Measurements from ENCODE around the gene KRTAP5-2. TPM values are rescaled to one million over a fixed set of nuclear protein-coding genes. Genes with fewer than 3 reads are reported as not detected.
"Not testable (repeated sequence)": the region's sequence is repeated elsewhere in the genome, so short reads cannot be mapped to it uniquely, and the experiment has no call there.

Gene KRTAP5-2
- total and polyA plus RNA-seq, 7 donors, result not detected

- intact Hi-C loops (cut with DNase I); H3K4me3 ChIP-seq; H3K36me3 ChIP-seq (ENCODE audit: insufficient read depth in 1 of 2, low read depth in 1 of 2); H3K4me1 ChIP-seq; DNase-seq; H3K27ac ChIP-seq; H3K9me3 ChIP-seq; ATAC-seq: not testable (repeated sequence)
- 32 to 46% (median 38%) methylated on average over 18 of the region's 18 CpGs for WGBS, 3 donors
- peaks cover 0 to 17% (median 0%) of the 10 kb centered on the region in 3 donors for H3K27me3 ChIP-seq (ENCODE audit: insufficient read depth in 3 of 3, low read length in 2 of 3)
Measured at GRCh38 chr11:1607156-1607845, 9.2 kb upstream of the KRTAP5-2 start.

DNA sequence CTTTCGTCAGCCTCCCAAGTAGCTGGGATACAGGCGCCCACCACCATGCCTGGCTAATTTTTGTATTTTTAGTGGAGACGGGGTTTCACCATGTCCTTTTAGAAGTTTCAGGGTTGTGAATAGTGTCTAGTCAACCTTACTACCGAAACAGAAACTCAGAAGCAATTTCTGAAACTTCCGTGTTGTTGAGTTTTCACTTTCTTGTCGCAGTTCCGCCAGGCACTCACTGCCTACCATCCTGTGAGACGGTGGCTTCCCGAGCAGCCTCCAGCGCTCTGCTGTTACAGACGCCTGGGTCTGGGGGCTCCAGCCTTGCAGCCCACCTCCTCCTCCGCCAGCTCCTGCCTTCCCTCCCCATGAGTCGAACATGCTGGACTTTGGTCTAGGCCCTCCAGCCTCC is 7.8 kb upstream of the KRTAP5-2 start:
- H3K9me3 ChIP-seq; H3K27ac ChIP-seq; H3K4me1 ChIP-seq; intact Hi-C loops (cut with DNase I); ATAC-seq; H3K36me3 ChIP-seq (ENCODE audit: insufficient read depth in 1 of 2, low read depth in 1 of 2); DNase-seq; H3K4me3 ChIP-seq: not testable (repeated sequence)
- peaks cover 0 to 27% (median 0%) of the 10 kb centered on the region in 3 donors for H3K27me3 ChIP-seq (ENCODE audit: insufficient read depth in 3 of 3, low read length in 2 of 3)
- 87 to 90% (median 89%) methylated on average over 13 of the region's 13 CpGs for WGBS, 3 donors

DNA sequence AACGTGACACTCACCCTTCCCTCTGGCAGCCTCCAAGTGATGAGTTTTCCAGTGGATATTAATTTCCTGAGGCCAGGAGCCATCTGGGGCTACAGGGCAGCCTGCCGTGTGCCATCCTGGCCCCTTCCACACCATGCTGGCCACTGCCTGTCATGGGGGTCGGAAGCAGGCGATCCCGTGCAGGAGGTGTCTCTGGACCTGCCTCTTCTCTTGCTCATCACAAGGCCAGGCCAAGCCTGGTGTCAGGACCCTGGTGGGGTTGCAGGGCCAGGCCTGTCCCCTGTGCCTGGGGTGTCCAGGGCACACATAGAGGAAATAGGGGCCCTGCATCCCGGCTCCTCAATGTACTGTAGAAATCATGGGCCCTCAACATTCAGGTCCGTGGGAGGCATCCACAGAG is 6.6 kb upstream of the KRTAP5-2 start:
- DNase-seq (no peak), ATAC-seq (no peak)
- peaks cover 0 to 30% (median 0%) of the 10 kb centered on the region in 3 donors for H3K27me3 ChIP-seq (ENCODE audit: insufficient read depth in 3 of 3, low read length in 2 of 3)
- no peak overlapping the region for H3K4me3 ChIP-seq
- 71 to 74% (median 71%) methylated on average over 7 of the region's 7 CpGs for WGBS, 3 donors
- no peak for TF ChIP-seq CTCF (IDR thresholded peaks at IDR 0.05)
- H3K4me1 ChIP-seq, result no peaks in the 10 kb centered on the region
- no peaks in the 10 kb centered on the region for H3K36me3 ChIP-seq (ENCODE audit: insufficient read depth in 1 of 2, low read depth in 1 of 2)
- intact Hi-C loops (cut with DNase I), result no loop called here
- no peak overlapping the region for H3K27ac ChIP-seq
- no peaks in the 10 kb centered on the region for H3K9me3 ChIP-seq

DNA sequence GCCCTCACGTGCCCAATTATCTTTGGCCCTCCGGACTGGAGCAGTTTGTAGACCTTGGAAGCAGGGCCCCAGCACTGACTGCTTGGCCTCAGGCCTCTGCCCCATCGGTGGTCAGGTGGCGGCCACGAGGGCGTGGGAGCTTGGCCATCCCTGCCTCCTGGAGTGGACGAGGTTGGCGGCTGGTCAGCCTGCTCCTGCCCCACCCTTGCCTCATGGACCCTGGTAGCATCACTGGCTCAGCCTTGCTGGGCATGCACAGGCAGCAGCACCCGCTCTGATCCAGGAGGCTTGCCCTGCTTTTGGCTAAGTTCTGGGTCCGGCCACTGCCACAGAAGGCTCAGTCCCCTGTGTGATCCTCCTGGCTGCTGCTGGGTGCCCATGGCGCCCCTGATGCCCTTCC is 6.1 kb upstream of the KRTAP5-2 start:
- no peak for ATAC-seq
- Histone ChIP-seq H3K9me3 (no peaks in the 10 kb centered on the region), H3K27ac (no peak overlapping the region), H3K27me3 (ENCODE audit: insufficient read depth in 3 of 3, low read length in 2 of 3) (peaks cover 0 to 35% (median 0%) of the 10 kb centered on the region in 3 donors), H3K4me3 (no peak overlapping the region), H3K36me3 (ENCODE audit: insufficient read depth in 1 of 2, low read depth in 1 of 2) (no peaks in the 10 kb centered on the region), H3K4me1 (no peaks in the 10 kb centered on the region)
- no peak for DNase-seq
- no peak for TF ChIP-seq CTCF (IDR thresholded peaks at IDR 0.05)
- WGBS, 3 donors, result 86 to 94% (median 90%) methylated on average over 11 of the region's 11 CpGs
- intact Hi-C loops (cut with DNase I), result no loop called here

- ATAC-seq, result no peak
- DNase-seq, result no peak
- intact Hi-C loops (cut with DNase I), result no loop called here
- Histone ChIP-seq H3K27ac (no peak overlapping the region), H3K4me3 (no peak overlapping the region), H3K9me3 (no peaks in the 10 kb centered on the region), H3K4me1 (no peaks in the 10 kb centered on the region), H3K36me3 (ENCODE audit: insufficient read depth in 1 of 2, low read depth in 1 of 2) (no peaks in the 10 kb centered on the region), H3K27me3 (ENCODE audit: insufficient read depth in 3 of 3, low read length in 2 of 3) (peaks cover 0 to 35% (median 0%) of the 10 kb centered on the region in 3 donors)
- 75 to 93% (median 88%) methylated on average over 1 of the region's 1 CpG for WGBS, 3 donors
- no peak for TF ChIP-seq CTCF (IDR thresholded peaks at IDR 0.05)
Measured at GRCh38 chr11:1603629-1604028, 5.5 kb upstream of the KRTAP5-2 start.

DNA sequence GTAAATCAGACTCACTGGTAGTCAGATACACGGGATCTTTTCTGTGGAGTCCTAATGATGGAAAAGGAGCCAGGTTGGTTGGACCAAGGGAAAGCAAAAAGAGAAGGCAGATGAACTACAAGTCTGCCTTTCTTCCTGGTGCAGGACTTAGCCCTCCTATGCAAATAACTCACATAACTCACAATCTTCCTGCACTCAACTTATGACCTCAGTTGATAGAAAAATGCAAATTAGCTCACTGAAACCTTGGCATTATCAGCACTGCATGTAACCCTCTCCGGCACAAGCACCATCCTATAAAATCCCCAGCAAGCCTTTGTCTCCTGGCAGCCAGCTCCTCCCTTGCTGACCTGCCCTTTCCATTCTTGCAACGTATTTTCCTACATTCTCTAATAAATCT is 3.6 kb upstream of the KRTAP5-2 start:
- H3K4me3 ChIP-seq; H3K9me3 ChIP-seq; H3K4me1 ChIP-seq; ATAC-seq; H3K36me3 ChIP-seq (ENCODE audit: insufficient read depth in 1 of 2, low read depth in 1 of 2); intact Hi-C loops (cut with DNase I); H3K27ac ChIP-seq; DNase-seq: not testable (repeated sequence)
- 60 to 80% (median 68%) methylated on average over 2 to 3 of the region's 3 CpGs for WGBS, 3 donors
- H3K27me3 ChIP-seq (ENCODE audit: insufficient read depth in 3 of 3, low read length in 2 of 3), result peaks cover 0 to 31% (median 0%) of the 10 kb centered on the region in 3 donors

Data from psoas muscle (tissue), 8 donors.